ENCODE data around the gene CAPZB.

DNA sequence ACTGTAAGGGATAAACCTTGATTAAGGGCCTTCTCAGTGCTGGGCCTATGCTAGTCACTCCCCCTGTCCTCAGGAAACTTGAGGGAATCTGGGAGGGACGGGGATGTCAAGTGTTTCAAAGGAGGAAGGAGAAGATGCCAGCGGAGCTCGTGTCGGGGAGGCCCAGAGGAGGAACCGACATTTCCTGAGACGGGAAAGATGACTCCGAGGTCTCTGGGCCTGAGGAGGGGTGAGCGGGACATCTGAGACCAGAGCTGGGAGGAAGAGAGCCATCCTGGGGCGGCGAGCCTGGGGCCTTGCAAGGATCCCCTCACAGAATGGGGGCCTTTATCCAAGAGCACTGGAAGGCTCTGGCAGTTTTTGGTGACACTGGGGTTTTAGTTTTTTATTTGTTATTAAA, 162.9 kb downstream of the CAPZB start:
- TF ChIP-seq FOSL2 (IDR thresholded peaks at IDR 0.05) (no peak), FOSL2 (CRISPR knock-in tag; IDR thresholded peaks at IDR 0.05) (no peak), EP300 (IDR thresholded peaks at IDR 0.05) (no peak), POLR2A (IDR thresholded peaks at IDR 0.05; ENCODE audit: low read length) (no peak)

Measured in A549 (cell line).